Endothelial cell of umbilical vein (primary cell): ENCODE results near the gene CACNB3. TPM values are rescaled to one million over a fixed set of nuclear protein-coding genes. Genes with fewer than 3 reads are reported as not detected.

Experiments
- BruUV-seq: library from RNA; stranded (reverse); fragments of 400-500 nt; replicated peaks from 2 replicates; lab custom pipeline; 2021; lab: Mats Ljungman, UMichigan
- CTCF ChIA-PET: fragments of 300-600, 350-600 bp; sonication (Branson Sonifier 250); formaldehyde crosslinking; loops from one replicate; lab custom pipeline; 2021; ENCODE audit warnings: antibody characterized with exemption, inconsistent platforms; lab: Charles Lee
- POLR2A ChIA-PET: fragments of 300-600, 350-600 bp; sonication (Branson Sonifier 250); formaldehyde crosslinking; loops from one replicate; lab custom pipeline; 2021; ENCODE audit warnings: antibody characterized with exemption, inconsistent platforms; lab: Charles Lee
- DNase-seq: peaks from one replicate; pipeline ENCODE4 v3.0.0-alpha.2; 2011; ENCODE audit warnings: low read depth, low spot score
- FAIRE-seq: peaks from 2 replicates; lab custom pipeline; 2011; peaks lifted over from hg19 to GRCh38; lab: Jason Lieb, UNC
- H2AFZ ChIP-seq: 2 replicates; pipeline ENCODE4 v1.6.0; 2012; ENCODE audit warnings: low read depth, low read length, control low read depth, inconsistent platforms
- H3K27ac ChIP-seq: 2 replicates; pipeline ENCODE4 v1.5.1; 2011; ENCODE audit warnings: low read depth, mild to moderate bottlenecking, control low read depth, low read length, moderate library complexity; ENCODE audit not compliant: insufficient read depth
- H3K27me3 ChIP-seq, 2 experiments: 2 replicates each; pipeline versions ENCODE4 v1.6.0 to v1.6.1; 2011; ENCODE audit warnings: low read length in 2 of 2, mixed read lengths in 1 of 2; ENCODE audit not compliant: control insufficient read depth in 2 of 2, insufficient read depth in 2 of 2
- H3K36me3 ChIP-seq, 2 experiments: 2 replicates in 1 of 2; 3 replicates in 1 of 2; pipeline ENCODE4 v1.5.1; 2011; ENCODE audit warnings: low read length in 2 of 2, mild to moderate bottlenecking in 1 of 2, moderate library complexity in 1 of 2; ENCODE audit not compliant: control insufficient read depth in 2 of 2, insufficient read depth in 2 of 2; ENCODE audit errors: extremely low read depth in 1 of 2
- H3K4me1 ChIP-seq: 3 replicates; pipeline ENCODE4 v1.5.1; 2011; ENCODE audit warnings: mild to moderate bottlenecking, low read length; ENCODE audit not compliant: control insufficient read depth, insufficient read depth; ENCODE audit errors: extremely low read depth
- H3K4me2 ChIP-seq: 2 replicates; pipeline ENCODE4 v1.6.1; 2011; ENCODE audit warnings: low read length, control low read depth, mixed read lengths; ENCODE audit not compliant: insufficient read depth
- H3K4me3 ChIP-seq, 3 experiments: fragments of 200-600 bp in 1 of 3; sonication (generic), shearing (Covaris generic) in 1 of 3; replicated peaks in 1 of 3; 2 replicates each; pipeline ENCODE4 v1.5.1; 2011 to 2016; ENCODE audit warnings: control low read depth in 3 of 3, low read length in 3 of 3, mild to moderate bottlenecking in 2 of 3, inconsistent platforms in 1 of 3, low read depth in 1 of 3, moderate library complexity in 1 of 3; ENCODE audit not compliant: insufficient read depth in 1 of 3
- H3K79me2 ChIP-seq: 2 replicates; pipeline ENCODE4 v1.6.0; 2012; ENCODE audit warnings: low read length, inconsistent platforms; ENCODE audit not compliant: control insufficient read depth, insufficient read depth
- H3K9ac ChIP-seq: replicated peaks from 2 replicates; pipeline ENCODE3; 2011; ENCODE audit warnings: low read length, control low read depth; ENCODE audit not compliant: insufficient read depth; ENCODE audit errors: extremely low read depth
- H3K9me1 ChIP-seq: replicated peaks from 3 replicates; pipeline ENCODE4 v1.6.0; 2011; ENCODE audit warnings: mild to moderate bottlenecking, low read length; ENCODE audit not compliant: control insufficient read depth, insufficient read depth; ENCODE audit errors: extremely low read depth
- H3K9me3 ChIP-seq: replicated peaks from 2 replicates; pipeline ENCODE4 v1.5.1; 2012; ENCODE audit warnings: low read length, inconsistent platforms; ENCODE audit not compliant: control insufficient read depth, insufficient read depth
- H4K20me1 ChIP-seq: replicated peaks from 2 replicates; pipeline ENCODE3; 2011; ENCODE audit warnings: mild to moderate bottlenecking, low read length; ENCODE audit not compliant: control insufficient read depth, insufficient read depth; ENCODE audit errors: extremely low read depth
- FOS ChIP-seq: IDR thresholded peaks from 2 replicates; pipeline ENCODE4 v1.6.1; 2011; ENCODE audit warnings: mild to moderate bottlenecking, low read length, moderate library complexity, borderline replicate concordance; ENCODE audit not compliant: insufficient read depth
- GATA2 ChIP-seq: IDR thresholded peaks from 2 replicates; pipeline ENCODE4 v1.7.0; 2011; ENCODE audit warnings: low read depth, mild to moderate bottlenecking, moderate library complexity, mixed read lengths, low read length; ENCODE audit not compliant: insufficient read length, insufficient read depth
- JUN ChIP-seq: IDR thresholded peaks from 2 replicates; pipeline ENCODE4 v1.6.1; 2011; ENCODE audit warnings: borderline replicate concordance, low read depth; ENCODE audit not compliant: insufficient read length, insufficient read depth
- MYC ChIP-seq: IDR thresholded peaks from one replicate; pipeline ENCODE4 v1.6.1; 2011; ENCODE audit warnings: mild to moderate bottlenecking, low read depth, low read length
- POLR2AphosphoS5 ChIP-seq: IDR thresholded peaks from 2 replicates; pipeline ENCODE4 v1.6.1; 2012; ENCODE audit warnings: low read depth, mild to moderate bottlenecking, control low read depth, low read length, moderate library complexity; ENCODE audit not compliant: insufficient read depth
- dilution Hi-C: fragments of 300-500 bp; cut with MboI; formaldehyde crosslinking; loops from one replicate; pipeline ENCODE4 v1.15.0; 2019; ENCODE audit warnings: low sequenced_read_pairs; ENCODE audit not compliant: extremely low pct_ligation_motif_present
- intact Hi-C: fragments of 100-400 bp; cut with micrococcal nuclease; formaldehyde crosslinking; loops from one replicate; pipeline ENCODE4 v1.10.0; 2022
- polyA plus RNA-seq, 4 experiments: library from polyadenylated mRNA; depleted of rRNA in 3 of 4; stranded (reverse) in 3 of 4; unstranded in 1 of 4; fragments of >200 nt; gene quantifications; 2 replicates each; pipeline versions ENCODE4 v1.2.1 to v1.2.3, GENCODE V29; 2011 to 2012; ENCODE audit warnings: missing spikeins in 1 of 4
- total RNA-seq: library from RNA; stranded (reverse); gene quantifications from 2 replicates; pipeline ENCODE4 v1.2.3, GENCODE V29; 2021
- TF ChIP-seq, protein P1 (sequence below): IDR thresholded peaks from 2 replicates; pipeline ENCODE4 v1.6.1; 2011; ENCODE audit not compliant: insufficient read depth, insufficient read length
- TF ChIP-seq, protein P2 (sequence below), 2 donors: IDR thresholded peaks; 1 replicate in 1 of 2; 2 replicates in 1 of 2; pipeline ENCODE4 v1.5.1; 2011; ENCODE audit warnings: low read length in 2 of 2, mild to moderate bottlenecking in 2 of 2, moderate library complexity in 2 of 2, control low read depth in 1 of 2, inconsistent platforms in 1 of 2, low read depth in 1 of 2; ENCODE audit not compliant: insufficient read depth in 1 of 2; ENCODE audit errors: extremely low read depth in 1 of 2

Gene CACNB3
- total and polyA plus RNA-seq, 2 donors (not counting 3 experiments of a cell fraction or from before 2014, with no cell fraction given) = 37.4 to 61.8 TPM

GRCh38 chr12:48826209-48826855, 8.0 kb downstream of the CACNB3 start:
- TF ChIP-seq POLR2AphosphoS5 (no peak), MYC (no peak), JUN (no peak), FOS (no peak), GATA2 (no peak)
- TF ChIP-seq, protein P1, sequence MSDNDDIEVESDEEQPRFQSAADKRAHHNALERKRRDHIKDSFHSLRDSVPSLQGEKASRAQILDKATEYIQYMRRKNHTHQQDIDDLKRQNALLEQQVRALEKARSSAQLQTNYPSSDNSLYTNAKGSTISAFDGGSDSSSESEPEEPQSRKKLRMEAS = no peak
- TF ChIP-seq, protein P2, sequence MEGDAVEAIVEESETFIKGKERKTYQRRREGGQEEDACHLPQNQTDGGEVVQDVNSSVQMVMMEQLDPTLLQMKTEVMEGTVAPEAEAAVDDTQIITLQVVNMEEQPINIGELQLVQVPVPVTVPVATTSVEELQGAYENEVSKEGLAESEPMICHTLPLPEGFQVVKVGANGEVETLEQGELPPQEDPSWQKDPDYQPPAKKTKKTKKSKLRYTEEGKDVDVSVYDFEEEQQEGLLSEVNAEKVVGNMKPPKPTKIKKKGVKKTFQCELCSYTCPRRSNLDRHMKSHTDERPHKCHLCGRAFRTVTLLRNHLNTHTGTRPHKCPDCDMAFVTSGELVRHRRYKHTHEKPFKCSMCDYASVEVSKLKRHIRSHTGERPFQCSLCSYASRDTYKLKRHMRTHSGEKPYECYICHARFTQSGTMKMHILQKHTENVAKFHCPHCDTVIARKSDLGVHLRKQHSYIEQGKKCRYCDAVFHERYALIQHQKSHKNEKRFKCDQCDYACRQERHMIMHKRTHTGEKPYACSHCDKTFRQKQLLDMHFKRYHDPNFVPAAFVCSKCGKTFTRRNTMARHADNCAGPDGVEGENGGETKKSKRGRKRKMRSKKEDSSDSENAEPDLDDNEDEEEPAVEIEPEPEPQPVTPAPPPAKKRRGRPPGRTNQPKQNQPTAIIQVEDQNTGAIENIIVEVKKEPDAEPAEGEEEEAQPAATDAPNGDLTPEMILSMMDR (IDR thresholded peaks at IDR 0.05; ENCODE audit: extremely low read depth in 1 of 2, insufficient read depth in 1 of 2, low read depth in 1 of 2, low read length in 2 of 2) = no peak
- CTCF ChIA-PET = interaction anchor here (1.1 to 1.7 kb wide), 2 partner anchors 11 kb away, joined by 3 to 7 read pairs; no protein-coding TSS in a partner anchor
- FAIRE-seq = no peak

More at GRCh38 chr12:48826209-48826855, 8.0 kb downstream of the CACNB3 start:
- no peaks in the 10 kb centered on the region for H3K79me2 ChIP-seq
- dilution Hi-C loops = no loop called here
- no peak overlapping the region for H2AFZ ChIP-seq
- no peaks in the 10 kb centered on the region for H3K4me1 ChIP-seq
- H3K4me3 ChIP-seq = no peak overlapping the region
- peaks cover 10 to 64% of the 10 kb centered on the region in 2 experiments for H3K36me3 ChIP-seq
- DNase-seq = no peak
- POLR2A ChIA-PET = no interaction called here
- no peaks in the 10 kb centered on the region for H4K20me1 ChIP-seq
- no TSS peak for BruUV-seq
- no peaks in the 10 kb centered on the region for H3K9me3 ChIP-seq
- H3K9me1 ChIP-seq = no peaks in the 10 kb centered on the region
- intact Hi-C loops = no loop called here
- H3K27ac ChIP-seq = no peak overlapping the region
- H3K4me2 ChIP-seq = no peak overlapping the region
- no peaks in the 10 kb centered on the region for H3K27me3 ChIP-seq
- no peak overlapping the region for H3K9ac ChIP-seq
